Measurements from ENCODE around the gene GDF7. TPM values are rescaled to one million over a fixed set of nuclear protein-coding genes. Genes with fewer than 3 reads are reported as not detected.

GDF7 gene
- total RNA-seq, 2 experiments from 2014 or later = not detected

GRCh38 chr2:20669562-20670314 lies 2.8 kb downstream of the GDF7 start:
- no peak for DNase-seq
- ChIA-PET CTCF (interaction anchor here (1.0 to 1.5 kb wide), 3 partner anchors 19 to 293 kb away, joined by 3 to 5 read pairs (median 3); partner anchors contain the start of gene HS1BP3), POLR2A (no interaction called here)
- no peaks in the 10 kb centered on the region for H3K36me3 Mint-ChIP-seq (ENCODE audit: low read depth)
- no peak overlapping the region for H3K4me3 Mint-ChIP-seq
- H3K27me3 Mint-ChIP-seq = peaks cover 79% of the 10 kb centered on the region
- no peaks in the 10 kb centered on the region for H3K9me3 Mint-ChIP-seq
- H3K27ac Mint-ChIP-seq = no peak overlapping the region
- H3K4me1 Mint-ChIP-seq = peaks cover 9% of the 10 kb centered on the region

GRCh38 chr2:20670315-20671035 lies 3.5 kb downstream of the GDF7 start:
- POLR2A ChIA-PET = no interaction called here
- no peak for DNase-seq
- Mint-ChIP-seq H3K36me3 (ENCODE audit: low read depth) (no peaks in the 10 kb centered on the region), H3K4me3 (no peak overlapping the region), H3K4me1 (peaks cover 8% of the 10 kb centered on the region), H3K9me3 (no peaks in the 10 kb centered on the region), H3K27ac (no peak overlapping the region), H3K27me3 (peaks cover 73% of the 10 kb centered on the region)
- CTCF ChIA-PET = interaction anchor here (0.8 to 1.5 kb wide), 3 partner anchors 9 to 292 kb away, joined by 3 to 5 read pairs (median 3); partner anchors contain the start of gene HS1BP3

- CTCF ChIA-PET = interaction anchor here (0.8 to 1.5 kb wide), 3 partner anchors 9 to 291 kb away, joined by 3 to 5 read pairs (median 3); partner anchors contain the start of gene HS1BP3
- no peak for DNase-seq
- POLR2A ChIA-PET = no interaction called here
- peak overlapping the region; percentile 31 for H3K27ac Mint-ChIP-seq
- H3K36me3 Mint-ChIP-seq (ENCODE audit: low read depth) = no peaks in the 10 kb centered on the region
- H3K4me3 Mint-ChIP-seq = no peak overlapping the region
- peaks cover 66% of the 10 kb centered on the region for H3K27me3 Mint-ChIP-seq
- H3K4me1 Mint-ChIP-seq = peaks cover 4% of the 10 kb centered on the region
- H3K9me3 Mint-ChIP-seq = no peaks in the 10 kb centered on the region
These were observed 4.2 kb downstream of the GDF7 start for GRCh38 chr2:20671036-20671735.

- Mint-ChIP-seq H3K4me1 (peaks cover 1% of the 10 kb centered on the region), H3K27me3 (peaks cover 60% of the 10 kb centered on the region), H3K27ac (no peak overlapping the region), H3K9me3 (no peaks in the 10 kb centered on the region), H3K36me3 (ENCODE audit: low read depth) (no peaks in the 10 kb centered on the region), H3K4me3 (no peak overlapping the region)
- ChIA-PET CTCF (interaction anchor here (1.0 kb wide), 1 partner anchor 10 kb away, joined by 5 read pairs; no protein-coding TSS in a partner anchor), POLR2A (no interaction called here)
- DNase-seq = no peak
These were observed 4.8 kb downstream of the GDF7 start for GRCh38 chr2:20671736-20672080.

- Mint-ChIP-seq H3K27me3 (peaks cover 59% of the 10 kb centered on the region), H3K27ac (no peak overlapping the region), H3K9me3 (no peaks in the 10 kb centered on the region), H3K4me1 (peaks cover 1% of the 10 kb centered on the region), H3K36me3 (ENCODE audit: low read depth) (no peaks in the 10 kb centered on the region), H3K4me3 (no peak overlapping the region)
- no peak for DNase-seq
- ChIA-PET POLR2A (no interaction called here), CTCF (interaction anchor here (1.0 kb wide), 1 partner anchor 11 kb away, joined by 5 read pairs; no protein-coding TSS in a partner anchor)
These were observed 5.4 kb downstream of the GDF7 start for GRCh38 chr2:20672201-20672951.

- Mint-ChIP-seq H3K27ac (no peak overlapping the region), H3K4me3 (no peak overlapping the region), H3K4me1 (peaks cover 1% of the 10 kb centered on the region), H3K36me3 (ENCODE audit: low read depth) (no peaks in the 10 kb centered on the region), H3K27me3 (peaks cover 47% of the 10 kb centered on the region), H3K9me3 (no peaks in the 10 kb centered on the region)
- no peak for DNase-seq
- POLR2A ChIA-PET = no interaction called here
- CTCF ChIA-PET = no interaction called here
These were observed 6.9 kb downstream of the GDF7 start for GRCh38 chr2:20673686-20674308.

- no peak for DNase-seq
- Mint-ChIP-seq H3K27me3 (peaks cover 41% of the 10 kb centered on the region), H3K36me3 (ENCODE audit: low read depth) (no peaks in the 10 kb centered on the region), H3K27ac (no peak overlapping the region), H3K4me1 (no peaks in the 10 kb centered on the region), H3K4me3 (no peak overlapping the region), H3K9me3 (no peaks in the 10 kb centered on the region)
- ChIA-PET CTCF (no interaction called here), POLR2A (no interaction called here)
These were observed 7.5 kb downstream of the GDF7 start for GRCh38 chr2:20674309-20674965.

GRCh38 chr2:20674974-20675679 lies 8.2 kb downstream of the GDF7 start:
- no peak overlapping the region for H3K27ac Mint-ChIP-seq
- H3K4me3 Mint-ChIP-seq = no peak overlapping the region
- ChIA-PET CTCF (interaction anchor here (0.7 to 2.5 kb wide), 5 partner anchors 9 to 288 kb away, joined by 3 to 9 read pairs (median 5); partner anchors contain the start of genes GDF7 and HS1BP3), POLR2A (no interaction called here)
- no peaks in the 10 kb centered on the region for H3K4me1 Mint-ChIP-seq
- H3K27me3 Mint-ChIP-seq = peaks cover 34% of the 10 kb centered on the region
- no peak for DNase-seq
- H3K36me3 Mint-ChIP-seq (ENCODE audit: low read depth) = no peaks in the 10 kb centered on the region
- H3K9me3 Mint-ChIP-seq = no peaks in the 10 kb centered on the region

- Mint-ChIP-seq H3K4me1 (no peaks in the 10 kb centered on the region), H3K36me3 (ENCODE audit: low read depth) (no peaks in the 10 kb centered on the region), H3K4me3 (no peak overlapping the region), H3K27ac (no peak overlapping the region), H3K9me3 (no peaks in the 10 kb centered on the region), H3K27me3 (peaks cover 30% of the 10 kb centered on the region)
- CTCF ChIA-PET = interaction anchor here (0.7 to 2.5 kb wide), 5 partner anchors 8 to 288 kb away, joined by 3 to 9 read pairs (median 5); partner anchors contain the start of genes GDF7 and HS1BP3
- no peak for DNase-seq
- POLR2A ChIA-PET = no interaction called here
These were observed 8.9 kb downstream of the GDF7 start for GRCh38 chr2:20675701-20676352.

GRCh38 chr2:20676353-20677215 lies 9.6 kb downstream of the GDF7 start:
- H3K36me3 Mint-ChIP-seq (ENCODE audit: low read depth) = no peaks in the 10 kb centered on the region
- H3K27ac Mint-ChIP-seq = peak overlapping the region; percentile 5
- H3K4me3 Mint-ChIP-seq = no peak overlapping the region
- CTCF ChIA-PET = interaction anchor here (0.9 to 2.5 kb wide), 6 partner anchors 9 to 287 kb away, joined by 3 to 9 read pairs (median 4); partner anchors contain the start of gene GDF7
- H3K27me3 Mint-ChIP-seq = peaks cover 24% of the 10 kb centered on the region
- H3K9me3 Mint-ChIP-seq = no peaks in the 10 kb centered on the region
- no peak for DNase-seq
- no peaks in the 10 kb centered on the region for H3K4me1 Mint-ChIP-seq
- POLR2A ChIA-PET = no interaction called here

Data from activated CD4-positive, alpha-beta T cell treated with anti-CD3 and anti-CD28 coated beads, Interleukin-2, amount 10 ng/mL, durations not matched to agents 7 days and 5 days (primary cell).